ENCODE results near the gene SCO2.
A peak's percentile ranks its signal among the peaks of the same experiment; 100 is the strongest.

Gene SCO2

DNA sequence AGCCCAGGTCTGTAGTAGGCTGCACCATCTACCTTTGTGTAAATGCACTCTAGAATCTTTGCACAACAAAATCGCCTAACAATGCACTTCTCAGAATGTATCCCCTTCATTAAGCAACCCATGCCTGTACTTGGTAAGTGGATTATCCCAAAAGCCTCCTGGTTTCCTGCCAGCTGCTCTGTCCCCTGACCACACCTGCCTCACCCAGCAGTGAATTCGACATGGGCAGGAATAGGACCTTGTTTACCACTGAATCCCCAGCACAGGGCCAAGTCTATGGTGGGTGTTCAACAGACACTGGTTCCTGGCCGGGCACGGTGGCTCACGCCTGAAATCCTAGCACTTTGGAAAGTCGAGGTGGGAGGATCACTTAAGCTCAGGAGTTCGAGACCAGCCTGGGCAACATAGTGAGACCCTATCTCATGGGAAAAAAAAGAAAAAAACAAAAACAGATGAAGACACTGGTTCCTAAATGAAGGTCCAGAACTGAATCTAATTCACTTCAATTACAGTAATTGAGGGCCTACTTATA lies 42.4 kb upstream of the SCO2 start:
- TF ChIP-seq, protein P1, sequence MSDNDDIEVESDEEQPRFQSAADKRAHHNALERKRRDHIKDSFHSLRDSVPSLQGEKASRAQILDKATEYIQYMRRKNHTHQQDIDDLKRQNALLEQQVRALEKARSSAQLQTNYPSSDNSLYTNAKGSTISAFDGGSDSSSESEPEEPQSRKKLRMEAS (IDR thresholded peaks at IDR 0.05): no peak
- TF ChIP-seq YY1 (IDR thresholded peaks at IDR 0.05; ENCODE audit: low read depth) (no peak), ZBTB7A (IDR thresholded peaks at IDR 0.05; ENCODE audit: low read depth) (no peak), CREB1 (IDR thresholded peaks at IDR 0.05; ENCODE audit: low read depth) (no peak), TCF12 (IDR thresholded peaks at IDR 0.05; ENCODE audit: low read depth) (no peak), EGR1 (IDR thresholded peaks at IDR 0.05) (no peak), FOXM1 (IDR thresholded peaks at IDR 0.05; ENCODE audit: borderline replicate concordance, low read depth) (no peak), EP300 (IDR thresholded peaks at IDR 0.05; ENCODE audit: borderline replicate concordance) (no peak), TEAD4 (IDR thresholded peaks at IDR 0.05) (no peak), TAF1 (IDR thresholded peaks at IDR 0.05; ENCODE audit: low read depth) (no peak), NFIC (IDR thresholded peaks at IDR 0.05) (no peak), CEBPB (IDR thresholded peaks at IDR 0.05) (no peak), RAD21 (IDR thresholded peaks at IDR 0.05; ENCODE audit: low read depth) (no peak)
- TF ChIP-seq, protein P2, sequence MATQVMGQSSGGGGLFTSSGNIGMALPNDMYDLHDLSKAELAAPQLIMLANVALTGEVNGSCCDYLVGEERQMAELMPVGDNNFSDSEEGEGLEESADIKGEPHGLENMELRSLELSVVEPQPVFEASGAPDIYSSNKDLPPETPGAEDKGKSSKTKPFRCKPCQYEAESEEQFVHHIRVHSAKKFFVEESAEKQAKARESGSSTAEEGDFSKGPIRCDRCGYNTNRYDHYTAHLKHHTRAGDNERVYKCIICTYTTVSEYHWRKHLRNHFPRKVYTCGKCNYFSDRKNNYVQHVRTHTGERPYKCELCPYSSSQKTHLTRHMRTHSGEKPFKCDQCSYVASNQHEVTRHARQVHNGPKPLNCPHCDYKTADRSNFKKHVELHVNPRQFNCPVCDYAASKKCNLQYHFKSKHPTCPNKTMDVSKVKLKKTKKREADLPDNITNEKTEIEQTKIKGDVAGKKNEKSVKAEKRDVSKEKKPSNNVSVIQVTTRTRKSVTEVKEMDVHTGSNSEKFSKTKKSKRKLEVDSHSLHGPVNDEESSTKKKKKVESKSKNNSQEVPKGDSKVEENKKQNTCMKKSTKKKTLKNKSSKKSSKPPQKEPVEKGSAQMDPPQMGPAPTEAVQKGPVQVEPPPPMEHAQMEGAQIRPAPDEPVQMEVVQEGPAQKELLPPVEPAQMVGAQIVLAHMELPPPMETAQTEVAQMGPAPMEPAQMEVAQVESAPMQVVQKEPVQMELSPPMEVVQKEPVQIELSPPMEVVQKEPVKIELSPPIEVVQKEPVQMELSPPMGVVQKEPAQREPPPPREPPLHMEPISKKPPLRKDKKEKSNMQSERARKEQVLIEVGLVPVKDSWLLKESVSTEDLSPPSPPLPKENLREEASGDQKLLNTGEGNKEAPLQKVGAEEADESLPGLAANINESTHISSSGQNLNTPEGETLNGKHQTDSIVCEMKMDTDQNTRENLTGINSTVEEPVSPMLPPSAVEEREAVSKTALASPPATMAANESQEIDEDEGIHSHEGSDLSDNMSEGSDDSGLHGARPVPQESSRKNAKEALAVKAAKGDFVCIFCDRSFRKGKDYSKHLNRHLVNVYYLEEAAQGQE (IDR thresholded peaks at IDR 0.05; ENCODE audit: low read depth): no peak
- TF ChIP-seq, protein P3, sequence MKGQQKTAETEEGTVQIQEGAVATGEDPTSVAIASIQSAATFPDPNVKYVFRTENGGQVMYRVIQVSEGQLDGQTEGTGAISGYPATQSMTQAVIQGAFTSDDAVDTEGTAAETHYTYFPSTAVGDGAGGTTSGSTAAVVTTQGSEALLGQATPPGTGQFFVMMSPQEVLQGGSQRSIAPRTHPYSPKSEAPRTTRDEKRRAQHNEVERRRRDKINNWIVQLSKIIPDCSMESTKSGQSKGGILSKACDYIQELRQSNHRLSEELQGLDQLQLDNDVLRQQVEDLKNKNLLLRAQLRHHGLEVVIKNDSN (IDR thresholded peaks at IDR 0.05): no peak

DNA sequence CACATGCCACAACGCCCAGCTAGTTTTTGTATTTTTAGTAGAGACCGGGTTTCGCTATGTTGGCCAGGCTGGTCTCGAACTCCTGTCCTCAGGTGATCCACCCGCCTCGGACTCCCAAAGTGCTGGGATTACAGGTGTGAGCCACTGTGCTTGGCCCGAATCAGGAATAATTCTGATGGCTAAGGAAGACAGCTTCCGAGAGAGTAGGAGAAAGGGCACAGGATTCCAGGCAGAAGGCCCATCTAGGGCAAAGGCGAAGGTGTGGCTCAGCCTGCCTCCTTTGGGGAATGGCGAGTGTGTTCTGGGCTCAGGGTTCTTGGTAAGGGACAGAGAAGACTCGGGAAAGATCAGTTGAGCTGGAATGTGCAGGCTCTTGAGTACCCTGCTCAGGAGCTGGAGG lies 38.9 kb upstream of the SCO2 start:
- no peak for TF ChIP-seq TAF1 (IDR thresholded peaks at IDR 0.05; ENCODE audit: low read depth)
- no peak for TF ChIP-seq TEAD4 (IDR thresholded peaks at IDR 0.05)
- no peak for TF ChIP-seq ZBTB7A (IDR thresholded peaks at IDR 0.05; ENCODE audit: low read depth)

DNA sequence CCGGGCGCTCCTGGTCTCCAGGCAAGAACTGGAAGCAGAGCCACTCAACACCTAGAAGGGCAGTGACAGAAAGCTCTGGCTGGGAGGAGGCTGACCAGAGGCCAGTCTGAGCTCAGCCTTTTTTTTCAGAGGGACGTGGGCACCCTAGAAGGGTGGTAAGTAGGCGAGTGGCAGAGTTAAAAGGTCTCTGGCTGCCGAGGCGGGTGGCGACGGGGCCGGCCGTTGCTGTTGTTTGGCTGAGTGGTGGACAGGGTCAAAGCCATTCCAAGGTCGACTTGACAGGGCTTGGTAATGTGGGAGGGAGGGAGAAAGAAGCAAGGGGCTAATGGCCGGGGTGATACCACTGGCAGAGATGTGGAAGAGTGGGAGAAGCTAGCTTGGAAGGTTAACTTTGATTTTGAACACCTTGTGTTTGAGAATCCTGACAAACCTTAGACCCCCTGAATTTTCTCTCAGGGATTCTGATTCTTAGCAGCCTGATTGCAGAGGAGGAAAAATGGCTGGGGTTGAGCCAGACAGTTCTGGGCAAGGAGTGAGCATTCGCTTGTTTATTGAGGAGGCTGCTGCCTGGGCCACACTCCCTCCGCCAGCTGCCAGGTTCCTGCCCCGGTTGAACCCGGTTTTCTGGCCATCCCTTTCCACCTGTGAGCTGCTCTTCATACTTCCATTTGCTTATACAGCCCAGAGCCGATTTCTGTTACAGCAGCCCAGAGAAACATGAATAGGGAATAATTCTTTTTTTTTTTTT lies 38.2 kb upstream of the SCO2 start:
- TF ChIP-seq TEAD4 (IDR thresholded peaks at IDR 0.05) (no peak), YY1 (IDR thresholded peaks at IDR 0.05; ENCODE audit: low read depth) (no peak), NFIC (IDR thresholded peaks at IDR 0.05) (no peak), TAF1 (IDR thresholded peaks at IDR 0.05; ENCODE audit: low read depth) (no peak), FOXM1 (IDR thresholded peaks at IDR 0.05; ENCODE audit: borderline replicate concordance, low read depth) (no peak), TCF12 (IDR thresholded peaks at IDR 0.05; ENCODE audit: low read depth) (no peak), RAD21 (IDR thresholded peaks at IDR 0.05; ENCODE audit: low read depth) (no peak)
- TF ChIP-seq, protein P3 (IDR thresholded peaks at IDR 0.05): no peak
- TF ChIP-seq, protein P1 (IDR thresholded peaks at IDR 0.05): no peak
- TF ChIP-seq, protein P2 (IDR thresholded peaks at IDR 0.05; ENCODE audit: low read depth): no peak

DNA sequence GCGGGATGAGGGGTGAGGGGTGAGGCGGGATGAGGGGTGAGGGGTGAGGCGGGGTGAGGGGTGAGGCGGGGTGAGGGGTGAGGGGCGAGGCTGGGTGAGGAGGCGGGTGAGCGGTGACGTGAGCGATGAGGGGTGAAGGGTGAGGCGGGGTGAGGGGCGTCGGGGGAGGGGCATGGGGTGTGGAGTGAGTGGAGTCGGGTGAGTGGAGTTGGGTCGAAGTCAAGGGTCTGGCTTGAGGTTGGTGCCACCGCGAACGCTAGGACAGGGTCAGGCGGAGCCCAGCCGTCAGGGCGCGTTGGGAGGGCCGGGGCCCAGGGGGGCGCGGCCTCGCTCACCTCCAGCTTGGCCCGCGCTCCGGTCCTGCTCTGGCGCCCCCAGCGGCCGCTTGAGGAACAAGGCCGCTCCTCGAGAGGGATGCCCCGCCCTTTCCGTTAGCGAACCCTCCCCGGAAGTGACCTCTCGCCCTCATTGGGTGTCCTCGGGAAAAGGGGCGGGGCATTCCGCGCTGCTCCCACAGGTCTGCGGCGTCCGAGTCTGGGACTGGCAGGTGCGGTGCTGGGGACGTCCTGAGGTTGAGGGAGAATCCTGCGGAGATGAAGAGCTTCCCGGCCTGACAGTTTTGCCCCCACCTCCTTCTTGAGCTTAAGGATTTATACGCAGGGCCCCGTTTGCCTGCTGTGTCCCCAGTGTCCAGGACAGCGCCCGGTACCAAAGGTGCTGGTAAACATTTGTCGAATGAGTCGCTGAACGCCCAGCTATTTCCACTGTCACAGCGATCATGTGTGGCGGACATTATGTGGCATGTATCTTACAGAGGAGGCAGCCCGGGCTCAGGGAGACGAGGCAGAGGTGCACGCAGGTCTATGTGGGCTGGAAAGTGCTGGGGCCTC lies 37.4 kb upstream of the SCO2 start, which contains the start of gene SYCE3:
Gene SYCE3, minus strand, starts transcription at position 397 of the 890 bp plus-strand sequence. CDS start 6,514 bp downstream, outside the sequence.
- TF ChIP-seq YY1 (IDR thresholded peaks at IDR 0.05; ENCODE audit: low read depth) (0 out of 2 replicates have a peak, but pooled peaks have one; percentile 27), EP300 (IDR thresholded peaks at IDR 0.05; ENCODE audit: borderline replicate concordance) (no peak), NFIC (IDR thresholded peaks at IDR 0.05) (0 out of 2 replicates have a peak, but pooled peaks have one; percentile 12), RAD21 (IDR thresholded peaks at IDR 0.05; ENCODE audit: low read depth) (peak; percentile 54; the same call in 1 of the 2 replicates), TAF1 (IDR thresholded peaks at IDR 0.05; ENCODE audit: low read depth) (peak; percentile 63; the same call in 1 of the 2 replicates), ZBTB7A (IDR thresholded peaks at IDR 0.05; ENCODE audit: low read depth) (peak; percentile 57; the same call in 1 of the 2 replicates), TEAD4 (IDR thresholded peaks at IDR 0.05) (peak; percentile 16; the same call in 1 of the 2 replicates), CEBPB (IDR thresholded peaks at IDR 0.05) (no peak)
- TF ChIP-seq, protein P2 (IDR thresholded peaks at IDR 0.05; ENCODE audit: low read depth): no peak

All from Ishikawa (cell line).